NT2/D1 (cell line): ENCODE measurements around the gene SMYD1.

Experiments
- DNase-seq: peaks from one replicate; pipeline ENCODE4 v3.0.0-alpha.2; 2011; ENCODE audit warnings: low read depth, low spot score
- H3K27me3 ChIP-seq: 2 replicates; pipeline ENCODE4 v1.6.0; 2011; ENCODE audit warnings: mild to moderate bottlenecking; ENCODE audit not compliant: insufficient read length, insufficient read depth
- H3K36me3 ChIP-seq: 2 replicates; pipeline ENCODE4 v1.6.1; 2011; ENCODE audit warnings: mild to moderate bottlenecking, low read length, mixed read lengths; ENCODE audit not compliant: insufficient read depth, insufficient read length
- H3K4me1 ChIP-seq: 2 replicates; pipeline ENCODE4 v1.5.1; 2011; ENCODE audit not compliant: insufficient read depth, insufficient read length
- H3K4me3 ChIP-seq: 2 replicates; pipeline ENCODE4 v1.5.1; 2011; ENCODE audit warnings: low read depth; ENCODE audit not compliant: insufficient read length
- H3K9ac ChIP-seq: 2 replicates; pipeline ENCODE4 v1.6.0; 2011; ENCODE audit warnings: low read depth; ENCODE audit not compliant: insufficient read length
- H3K9me3 ChIP-seq: 2 replicates; pipeline ENCODE4 v1.5.1; 2011; ENCODE audit warnings: mild to moderate bottlenecking, low read length; ENCODE audit not compliant: insufficient read depth
- SUZ12 ChIP-seq: IDR thresholded peaks from 2 replicates; pipeline ENCODE4 v1.6.1; 2011; ENCODE audit not compliant: insufficient read length, insufficient read depth; ENCODE audit errors: extremely low read depth
- YY1 ChIP-seq: IDR thresholded peaks from 2 replicates; pipeline ENCODE4 v1.6.1; 2011; ENCODE audit not compliant: insufficient read length, insufficient read depth
- ZNF274 ChIP-seq: IDR thresholded peaks from 2 replicates; pipeline ENCODE4 v1.6.1; 2011; ENCODE audit warnings: mild to moderate bottlenecking, low read depth, low read length

The SMYD1 gene

DNA sequence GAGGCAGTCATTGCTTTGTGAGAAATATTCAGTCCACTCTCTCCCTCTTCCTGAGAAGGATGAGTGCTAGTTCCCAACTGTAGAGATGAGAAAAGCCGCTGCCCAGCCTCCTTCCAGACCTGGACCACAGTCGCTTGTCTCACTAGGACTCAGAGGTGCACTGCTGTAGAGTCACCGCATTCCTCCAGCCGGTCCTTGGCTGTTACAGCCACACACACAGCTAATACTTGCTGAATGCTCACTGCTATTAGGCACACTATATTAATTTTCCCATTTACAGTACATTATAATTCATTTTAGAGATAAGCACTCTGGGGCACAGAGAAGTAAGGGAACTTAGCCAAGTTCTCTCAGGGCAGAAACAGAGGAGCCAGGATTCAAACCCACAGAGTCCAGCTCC is 70.2 kb downstream of the SMYD1 start:
- Histone ChIP-seq H3K36me3 (no peaks in the 10 kb centered on the region), H3K9ac (no peak overlapping the region), H3K4me3 (no peak overlapping the region), H3K27me3 (no peaks in the 10 kb centered on the region), H3K9me3 (no peaks in the 10 kb centered on the region), H3K4me1 (no peaks in the 10 kb centered on the region)
- no peak for TF ChIP-seq ZNF274
- TF ChIP-seq SUZ12 = no peak
- TF ChIP-seq YY1 = no peak
- no peak for DNase-seq

DNA sequence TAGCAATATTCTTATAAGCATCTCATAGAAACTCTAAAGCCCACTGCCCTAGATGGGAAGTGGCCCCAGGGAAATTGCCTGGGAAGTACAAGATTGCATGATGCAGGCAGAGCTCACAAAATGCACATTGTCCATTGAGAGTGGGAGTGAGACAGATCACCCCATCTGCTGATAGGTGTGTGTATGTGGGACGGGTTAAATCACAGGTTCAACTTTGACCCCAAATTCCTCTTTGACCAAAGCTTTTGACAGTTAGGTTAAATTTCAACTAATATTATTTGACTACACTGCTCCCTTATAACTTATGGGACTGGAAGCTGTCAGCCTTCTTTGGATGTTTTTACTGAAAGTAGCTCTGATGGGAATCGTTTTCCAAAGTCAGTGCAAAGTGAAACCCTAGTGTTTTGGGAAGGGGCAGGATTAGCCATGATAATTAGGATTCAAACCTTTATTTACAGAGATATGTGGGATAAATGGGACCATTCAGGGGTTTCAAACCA is 71.6 kb downstream of the SMYD1 start:
- Histone ChIP-seq H3K4me3 (no peak overlapping the region), H3K9me3 (no peaks in the 10 kb centered on the region), H3K9ac (no peak overlapping the region), H3K27me3 (no peaks in the 10 kb centered on the region), H3K4me1 (no peaks in the 10 kb centered on the region), H3K36me3 (no peaks in the 10 kb centered on the region)
- DNase-seq = no peak
- TF ChIP-seq YY1 (no peak), ZNF274 (no peak), SUZ12 (no peak)

DNA sequence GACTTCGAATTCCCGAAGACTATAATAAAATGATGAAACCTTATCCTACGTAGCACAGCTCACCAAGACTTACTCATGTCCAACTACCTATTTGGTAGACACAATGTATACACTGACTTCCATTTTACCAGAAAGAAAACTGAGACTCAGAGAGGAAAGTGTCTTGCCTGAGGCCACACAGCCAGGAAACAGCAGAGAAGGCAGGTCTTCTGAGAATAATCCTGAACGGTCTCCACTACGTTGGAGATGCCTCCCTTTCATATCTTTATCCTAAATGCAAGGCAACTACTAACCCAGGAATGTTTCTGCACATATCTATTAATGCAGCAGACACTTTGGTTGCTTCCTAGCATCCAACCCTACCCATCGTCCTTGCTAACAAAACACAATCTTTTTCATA is 72.2 kb downstream of the SMYD1 start:
- H3K4me3 ChIP-seq = no peak overlapping the region
- H3K4me1 ChIP-seq = no peaks in the 10 kb centered on the region
- no peak overlapping the region for H3K9ac ChIP-seq
- H3K27me3 ChIP-seq = no peaks in the 10 kb centered on the region
- no peaks in the 10 kb centered on the region for H3K36me3 ChIP-seq
- no peak for DNase-seq
- H3K9me3 ChIP-seq = no peaks in the 10 kb centered on the region
- TF ChIP-seq ZNF274 (no peak), YY1 (no peak), SUZ12 (no peak)

DNA sequence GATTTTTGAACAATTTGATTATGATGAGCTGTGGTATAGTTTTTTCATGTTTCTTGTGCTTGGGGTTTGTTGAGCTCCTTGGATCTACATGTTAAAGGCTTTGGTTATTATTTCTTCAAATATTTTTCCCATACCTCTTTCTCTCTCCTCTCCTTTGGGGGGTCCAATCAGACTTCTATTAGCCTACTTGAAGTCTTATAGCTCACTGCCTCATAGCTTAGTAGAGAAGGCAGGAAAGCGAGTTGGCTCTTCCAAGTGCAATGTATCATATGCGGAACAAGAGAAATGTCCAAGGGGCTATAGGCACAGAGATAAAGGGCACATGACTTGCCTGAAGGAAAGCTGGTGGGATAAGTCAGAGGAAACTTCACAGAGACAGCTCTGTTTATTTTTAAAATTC is 74.3 kb downstream of the SMYD1 start:
- H3K27me3 ChIP-seq = no peaks in the 10 kb centered on the region

DNA sequence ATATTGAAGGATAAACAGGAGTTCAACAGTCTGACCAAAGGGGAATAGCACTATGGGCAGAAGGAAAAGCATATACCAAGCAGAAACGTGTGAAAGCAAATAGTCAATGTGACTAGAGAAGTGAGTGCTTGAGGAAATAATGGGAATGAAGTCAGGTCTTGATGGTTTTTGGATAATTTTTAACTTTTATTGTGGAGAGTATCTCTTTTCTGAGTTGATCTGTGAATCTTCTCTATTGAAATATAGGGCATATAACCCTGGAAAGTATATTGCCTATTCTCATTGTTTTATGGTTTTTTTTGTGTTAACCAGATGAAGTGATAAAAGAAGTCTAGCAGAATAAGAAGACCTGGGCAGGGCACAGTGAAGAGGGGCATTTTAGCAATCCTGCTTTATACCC is 76.6 kb downstream of the SMYD1 start:
- no peak overlapping the region for H3K4me3 ChIP-seq
- TF ChIP-seq YY1 = no peak
- TF ChIP-seq SUZ12 = no peak
- no peak for TF ChIP-seq ZNF274
- H3K9me3 ChIP-seq = peaks cover 9% of the 10 kb centered on the region
- H3K4me1 ChIP-seq = no peaks in the 10 kb centered on the region
- no peaks in the 10 kb centered on the region for H3K27me3 ChIP-seq
- no peak for DNase-seq
- H3K36me3 ChIP-seq = no peaks in the 10 kb centered on the region
- no peak overlapping the region for H3K9ac ChIP-seq

More for the DNA sequence above, 74.3 kb downstream of the SMYD1 start:
- no peaks in the 10 kb centered on the region for H3K9me3 ChIP-seq
- H3K36me3 ChIP-seq = no peaks in the 10 kb centered on the region
- no peak for TF ChIP-seq ZNF274
- TF ChIP-seq YY1 = no peak
- no peak for TF ChIP-seq SUZ12
- no peak for DNase-seq
- H3K4me1 ChIP-seq = no peaks in the 10 kb centered on the region
- H3K4me3 ChIP-seq = no peak overlapping the region
- H3K9ac ChIP-seq = no peak overlapping the region

DNA sequence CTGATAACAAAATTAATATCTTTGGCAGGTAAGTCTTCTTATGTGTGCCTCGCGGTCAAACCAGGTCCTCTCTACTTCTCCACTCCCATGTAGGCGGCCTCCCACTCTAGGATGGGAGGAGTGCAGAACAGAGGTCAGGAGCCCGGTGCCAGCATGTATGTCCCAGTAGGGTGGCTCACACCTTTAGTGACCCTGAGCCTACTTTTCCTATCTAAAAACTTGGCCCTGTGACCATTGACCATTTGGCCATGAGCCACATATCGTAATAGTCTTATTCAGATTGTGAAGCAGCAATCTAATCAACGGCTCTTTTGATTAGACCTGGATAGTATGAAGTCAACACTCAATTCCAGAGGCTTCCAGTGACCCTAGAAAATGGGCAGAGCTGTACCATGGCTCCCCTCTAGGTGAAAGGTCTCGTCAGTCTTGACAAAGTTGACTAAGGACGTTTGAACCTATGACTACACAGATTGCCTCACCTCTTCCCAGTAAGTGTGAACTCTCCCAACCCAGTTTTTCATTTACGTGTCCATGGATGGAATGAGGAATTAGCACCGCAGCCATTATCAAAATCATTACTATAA is 77.4 kb downstream of the SMYD1 start:
- DNase-seq = no peak

GRCh38 chr2:88146590-88146989 is 79.0 kb downstream of the SMYD1 start:
- no peak overlapping the region for H3K4me3 ChIP-seq
- peaks cover 9% of the 10 kb centered on the region for H3K9me3 ChIP-seq
- TF ChIP-seq SUZ12 (no peak), YY1 (no peak), ZNF274 (no peak)
- no peaks in the 10 kb centered on the region for H3K36me3 ChIP-seq
- no peak for DNase-seq
- H3K9ac ChIP-seq = no peak overlapping the region
- H3K4me1 ChIP-seq = no peaks in the 10 kb centered on the region
- no peaks in the 10 kb centered on the region for H3K27me3 ChIP-seq

More for the DNA sequence above, 77.4 kb downstream of the SMYD1 start:
- Histone ChIP-seq H3K4me3 (no peak overlapping the region), H3K27me3 (no peaks in the 10 kb centered on the region), H3K9ac (no peak overlapping the region), H3K36me3 (no peaks in the 10 kb centered on the region), H3K4me1 (no peaks in the 10 kb centered on the region), H3K9me3 (peaks cover 9% of the 10 kb centered on the region)
- no peak for TF ChIP-seq SUZ12
- TF ChIP-seq YY1 = no peak
- TF ChIP-seq ZNF274 = no peak
